Fibroblast of lung (primary cell): ENCODE measurements around the gene PYROXD2. TPM values are rescaled to one million over a fixed set of nuclear protein-coding genes. Genes with fewer than 3 reads are reported as not detected.

Experiments
- DNase-seq, 2 donors: peaks; one replicate each; pipeline versions ENCODE4 v3.0.0 to v3.0.0-alpha.2; 2010; ENCODE audit warnings: low read depth in 2 of 2
- H2AFZ ChIP-seq: 2 replicates; pipeline ENCODE4 v1.5.1; 2012; ENCODE audit warnings: low read length, control low read depth, inconsistent platforms
- H3K27ac ChIP-seq: 2 replicates; pipeline ENCODE4 v1.5.1; 2011; ENCODE audit warnings: low read length, control low read depth; ENCODE audit not compliant: insufficient read depth
- H3K27me3 ChIP-seq: 2 replicates; pipeline ENCODE4 v1.5.1; 2011; ENCODE audit warnings: mild to moderate bottlenecking, low read length; ENCODE audit not compliant: control insufficient read depth, insufficient read depth
- H3K36me3 ChIP-seq: 2 replicates; pipeline ENCODE4 v1.5.1; 2011; ENCODE audit warnings: low read length; ENCODE audit not compliant: control insufficient read depth, insufficient read depth
- H3K4me1 ChIP-seq: 2 replicates; pipeline ENCODE4 v1.5.1; 2011; ENCODE audit warnings: low read length; ENCODE audit not compliant: control insufficient read depth, insufficient read depth; ENCODE audit errors: extremely low read depth
- H3K4me2 ChIP-seq: 2 replicates; pipeline ENCODE4 v1.5.1; 2011; ENCODE audit warnings: low read length, control low read depth; ENCODE audit not compliant: insufficient read depth; ENCODE audit errors: extremely low read depth
- H3K4me3 ChIP-seq, 4 experiments: fragments of 200-600 bp in 1 of 4; sonication (generic) in 1 of 4; replicated peaks in 1 of 4; 2 replicates each; pipeline ENCODE4 v1.5.1; 2011 to 2016; ENCODE audit warnings: low read length in 4 of 4, low read depth in 3 of 4, mild to moderate bottlenecking in 3 of 4, control low read depth in 2 of 4, inconsistent platforms in 1 of 4, mixed read lengths in 1 of 4; ENCODE audit not compliant: insufficient read depth in 1 of 4; ENCODE audit errors: control extremely low read depth in 1 of 4
- H3K79me2 ChIP-seq: 2 replicates; pipeline ENCODE4 v1.5.1; 2012; ENCODE audit warnings: mild to moderate bottlenecking, low read length, inconsistent platforms; ENCODE audit not compliant: control insufficient read depth, insufficient read depth
- H3K9ac ChIP-seq: 2 replicates; pipeline ENCODE4 v1.5.1; 2011; ENCODE audit warnings: mild to moderate bottlenecking, low read length, control low read depth; ENCODE audit not compliant: insufficient read depth
- H3K9me3 ChIP-seq: 2 replicates; pipeline ENCODE4 v1.5.1; 2012; ENCODE audit warnings: low read depth, low read length; ENCODE audit not compliant: control insufficient read depth, insufficient read depth
- H4K20me1 ChIP-seq: 2 replicates; pipeline ENCODE4 v1.5.1; 2011; ENCODE audit warnings: low read length; ENCODE audit not compliant: control insufficient read depth, insufficient read depth; ENCODE audit errors: extremely low read depth
- EZH2 ChIP-seq: IDR thresholded peaks from 2 replicates; pipeline ENCODE4 v1.5.1; 2012; ENCODE audit warnings: low read length, control low read depth, mild to moderate bottlenecking; ENCODE audit errors: missing control alignments
- polyA plus RNA-seq, 2 donors: library from polyadenylated mRNA; depleted of rRNA in 1 of 2; stranded (reverse) in 1 of 2; unstranded in 1 of 2; fragments of >200 nt; gene quantifications; 2 replicates each; pipeline ENCODE4 v1.2.1, GENCODE V29; 2011 to 2012; ENCODE audit warnings: missing spikeins in 1 of 2
- total RNA-seq: library from RNA; depleted of rRNA; stranded (reverse); fragments of >200 nt; gene quantifications from 2 replicates; pipeline ENCODE4 v1.2.1, GENCODE V29; 2014
- TF ChIP-seq, protein P1 (sequence below), 2 donors: IDR thresholded peaks in 1 of 2; conservative IDR thresholded peaks in 1 of 2; 1 replicate in 1 of 2; 2 replicates in 1 of 2; pipeline ENCODE4 v1.5.1; 2011 to 2012; ENCODE audit warnings: low read length in 2 of 2, control low read depth in 1 of 2, inconsistent platforms in 1 of 2, low read depth in 1 of 2, mild to moderate bottlenecking in 1 of 2

The PYROXD2 gene
- total and polyA plus RNA-seq, 2 donors (not counting 1 experiment from before 2014, with no cell fraction given): 8.7 to 16.0 TPM

DNA sequence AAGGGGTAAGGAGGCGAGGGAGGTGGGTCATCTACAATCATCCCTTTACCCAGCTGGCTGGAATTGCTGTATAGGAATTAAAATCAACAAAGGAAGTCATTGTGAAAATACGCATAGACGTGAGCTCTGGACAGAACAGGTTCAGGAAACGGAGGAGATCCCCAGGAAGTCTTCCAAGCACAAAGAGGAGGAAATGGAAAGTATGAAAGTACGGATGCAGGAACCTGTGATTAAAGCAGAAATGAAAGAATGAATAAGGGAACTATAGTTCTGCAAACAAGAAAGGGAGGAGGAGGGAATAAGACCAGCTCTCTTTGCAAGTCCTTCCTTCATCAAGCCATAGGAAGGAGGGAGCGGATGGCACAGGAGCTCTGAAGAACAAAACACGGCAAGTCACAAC lies 61.8 kb downstream of the PYROXD2 start:
- peaks cover 8% of the 10 kb centered on the region for H3K4me1 ChIP-seq
- no peaks in the 10 kb centered on the region for H3K27me3 ChIP-seq
- no peak overlapping the region for H3K27ac ChIP-seq
- H3K36me3 ChIP-seq: no peaks in the 10 kb centered on the region
- no peak overlapping the region for H2AFZ ChIP-seq
- H3K9ac ChIP-seq: no peak overlapping the region
- H4K20me1 ChIP-seq: no peaks in the 10 kb centered on the region
- no peak for DNase-seq
- TF ChIP-seq EZH2: no peak
- TF ChIP-seq, protein P1, sequence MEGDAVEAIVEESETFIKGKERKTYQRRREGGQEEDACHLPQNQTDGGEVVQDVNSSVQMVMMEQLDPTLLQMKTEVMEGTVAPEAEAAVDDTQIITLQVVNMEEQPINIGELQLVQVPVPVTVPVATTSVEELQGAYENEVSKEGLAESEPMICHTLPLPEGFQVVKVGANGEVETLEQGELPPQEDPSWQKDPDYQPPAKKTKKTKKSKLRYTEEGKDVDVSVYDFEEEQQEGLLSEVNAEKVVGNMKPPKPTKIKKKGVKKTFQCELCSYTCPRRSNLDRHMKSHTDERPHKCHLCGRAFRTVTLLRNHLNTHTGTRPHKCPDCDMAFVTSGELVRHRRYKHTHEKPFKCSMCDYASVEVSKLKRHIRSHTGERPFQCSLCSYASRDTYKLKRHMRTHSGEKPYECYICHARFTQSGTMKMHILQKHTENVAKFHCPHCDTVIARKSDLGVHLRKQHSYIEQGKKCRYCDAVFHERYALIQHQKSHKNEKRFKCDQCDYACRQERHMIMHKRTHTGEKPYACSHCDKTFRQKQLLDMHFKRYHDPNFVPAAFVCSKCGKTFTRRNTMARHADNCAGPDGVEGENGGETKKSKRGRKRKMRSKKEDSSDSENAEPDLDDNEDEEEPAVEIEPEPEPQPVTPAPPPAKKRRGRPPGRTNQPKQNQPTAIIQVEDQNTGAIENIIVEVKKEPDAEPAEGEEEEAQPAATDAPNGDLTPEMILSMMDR (conservative IDR thresholded peaks at IDR 0.05 in 1 of 2, IDR thresholded peaks at IDR 0.05 in 1 of 2; ENCODE audit: low read depth in 1 of 2, low read length in 2 of 2): no peak
- H3K4me2 ChIP-seq: no peak overlapping the region
- H3K4me3 ChIP-seq: no peak overlapping the region
- H3K79me2 ChIP-seq: no peaks in the 10 kb centered on the region
- H3K9me3 ChIP-seq: no peaks in the 10 kb centered on the region

DNA sequence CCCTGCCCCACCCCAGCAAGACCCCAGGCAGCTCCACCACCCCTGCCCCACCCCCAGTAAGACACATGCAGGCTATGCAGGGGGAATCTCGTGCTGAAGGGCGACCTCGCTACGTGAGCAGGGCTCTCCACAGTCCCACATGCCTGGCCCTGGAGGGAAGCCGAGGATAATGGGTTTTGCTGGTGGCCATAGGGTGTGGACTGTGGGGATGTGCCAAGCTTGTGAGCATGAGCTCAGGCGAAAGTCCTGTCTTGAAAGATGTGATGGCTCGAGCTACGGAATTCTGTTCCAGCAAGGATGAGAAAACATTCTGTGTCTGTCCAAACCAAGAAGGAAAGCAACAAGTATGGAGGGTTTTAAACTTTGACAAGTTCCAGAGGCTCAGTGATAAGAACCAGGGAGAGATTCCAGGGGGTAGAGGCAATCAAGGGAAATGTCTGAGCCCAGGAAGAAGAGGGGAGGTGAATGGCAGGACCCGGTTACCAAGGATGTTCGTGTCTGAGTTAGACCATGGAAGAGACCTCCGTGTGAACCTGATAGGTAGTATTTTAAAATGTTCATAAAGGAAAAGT lies 63.1 kb downstream of the PYROXD2 start:
- H2AFZ ChIP-seq: no peak overlapping the region
- no peak for TF ChIP-seq EZH2
- TF ChIP-seq, protein P1 (conservative IDR thresholded peaks at IDR 0.05 in 1 of 2, IDR thresholded peaks at IDR 0.05 in 1 of 2; ENCODE audit: low read depth in 1 of 2, low read length in 2 of 2): no peak
- no peak for DNase-seq
- H3K4me1 ChIP-seq: peaks cover 4% of the 10 kb centered on the region
- H3K9me3 ChIP-seq: no peaks in the 10 kb centered on the region
- H3K9ac ChIP-seq: no peak overlapping the region
- no peaks in the 10 kb centered on the region for H3K36me3 ChIP-seq
- H3K4me2 ChIP-seq: no peak overlapping the region
- H3K4me3 ChIP-seq: no peak overlapping the region
- H4K20me1 ChIP-seq: no peaks in the 10 kb centered on the region
- H3K79me2 ChIP-seq: no peaks in the 10 kb centered on the region
- H3K27me3 ChIP-seq: no peaks in the 10 kb centered on the region
- no peak overlapping the region for H3K27ac ChIP-seq

DNA sequence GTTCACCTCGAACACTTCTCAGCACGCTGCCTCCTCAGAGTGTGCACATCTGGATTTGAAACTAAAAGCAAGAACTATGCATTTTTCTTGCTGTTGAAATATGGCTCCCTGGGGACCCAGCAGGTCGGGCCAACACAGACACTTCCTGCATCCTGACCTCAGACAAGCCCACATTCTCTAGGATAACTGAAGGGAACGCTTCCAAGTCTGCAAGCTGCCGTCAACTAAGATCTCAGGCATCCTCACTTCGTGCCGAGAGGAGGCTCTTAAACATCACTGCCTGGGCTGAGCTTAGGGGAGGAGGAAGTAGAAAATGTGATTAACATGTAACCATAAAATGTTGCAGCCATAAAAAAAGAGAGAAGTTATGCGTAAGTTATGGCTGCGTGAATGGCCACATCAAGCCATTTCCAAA lies 65.5 kb downstream of the PYROXD2 start:
- no peaks in the 10 kb centered on the region for H3K27me3 ChIP-seq
- no peak overlapping the region for H2AFZ ChIP-seq
- no peak overlapping the region for H3K4me3 ChIP-seq
- H3K9ac ChIP-seq: no peak overlapping the region
- no peaks in the 10 kb centered on the region for H3K36me3 ChIP-seq
- H3K4me2 ChIP-seq: peak overlapping the region; percentile 60
- H4K20me1 ChIP-seq: no peaks in the 10 kb centered on the region
- H3K27ac ChIP-seq: peak overlapping the region; percentile 71
- H3K4me1 ChIP-seq: peaks cover 8% of the 10 kb centered on the region
- no peaks in the 10 kb centered on the region for H3K9me3 ChIP-seq
- peak; percentile 98 to 99 for DNase-seq
- H3K79me2 ChIP-seq: no peaks in the 10 kb centered on the region
- no peak for TF ChIP-seq EZH2
- TF ChIP-seq, protein P1 (conservative IDR thresholded peaks at IDR 0.05 in 1 of 2, IDR thresholded peaks at IDR 0.05 in 1 of 2; ENCODE audit: low read depth in 1 of 2, low read length in 2 of 2): no peak
